SK-N-SH treated with all-trans-retinoic acid at 6 μM for 48 hours (cell line): ENCODE data around the gene MAP2K1.

Experiments
- ATAC-seq: fragments of 200-7000 bp; cut with Tn5 transposase; 3 replicates; pipeline ENCODE4 v1.9.1; 2020; ENCODE audit warnings: mild to moderate bottlenecking, moderate library complexity
- ARNTL ChIP-seq: fragments of 450-650 bp; formaldehyde crosslinking; IDR thresholded peaks from 2 replicates; pipeline ENCODE4 v1.5.0; 2020; ENCODE audit warnings: low read depth, mild to moderate bottlenecking, moderate library complexity, borderline replicate concordance
- ESRRG ChIP-seq: fragments of 250-450 bp; sonication (Bioruptor Pico); IDR thresholded peaks from 2 replicates; pipeline ENCODE4 v1.6.1; 2021; ENCODE audit warnings: mild to moderate bottlenecking
- GLIS3 ChIP-seq: fragments of 250-450 bp; sonication (Bioruptor Pico); IDR thresholded peaks from 2 replicates; pipeline ENCODE4 v1.5.0; 2020; ENCODE audit warnings: mild to moderate bottlenecking, moderate library complexity
- ISL1 ChIP-seq: fragments of 250-450 bp; sonication (Bioruptor Pico); IDR thresholded peaks from 2 replicates; pipeline ENCODE4 v2.1.2; 2022; ENCODE audit warnings: mild to moderate bottlenecking, moderate library complexity
- OSR1 ChIP-seq: fragments of 250-450 bp; sonication (Bioruptor Pico); IDR thresholded peaks from 2 replicates; pipeline ENCODE4 v1.8.0; 2022; ENCODE audit warnings: moderate library complexity, mild to moderate bottlenecking, inconsistent platforms
- PPARA ChIP-seq: fragments of 250-450 bp; sonication (Bioruptor Pico); IDR thresholded peaks from 2 replicates; pipeline ENCODE4 v1.5.0; 2020; ENCODE audit warnings: mild to moderate bottlenecking, borderline replicate concordance
- RARB ChIP-seq: fragments of 250-450 bp; sonication (Bioruptor Pico); IDR thresholded peaks from 2 replicates; pipeline ENCODE4 v1.8.0; 2021; ENCODE audit warnings: mild to moderate bottlenecking, moderate library complexity
- SNAI2 ChIP-seq: fragments of 250-450 bp; sonication (Bioruptor Pico); IDR thresholded peaks from 2 replicates; pipeline ENCODE4 v1.5.0; 2020; ENCODE audit warnings: mild to moderate bottlenecking, moderate library complexity
- TOX ChIP-seq: fragments of 250-450 bp; sonication (Bioruptor Pico); IDR thresholded peaks from 2 replicates; pipeline ENCODE4 v1.8.0; 2021; ENCODE audit warnings: mild to moderate bottlenecking, moderate library complexity, borderline replicate concordance
- ZC3H10 ChIP-seq: fragments of 250-450 bp; sonication (Bioruptor Pico); IDR thresholded peaks from 2 replicates; pipeline ENCODE4 v1.5.1; 2021; ENCODE audit warnings: mild to moderate bottlenecking, moderate library complexity
- ZFP3 ChIP-seq: fragments of 250-450 bp; sonication (Bioruptor Pico); IDR thresholded peaks from 2 replicates; pipeline ENCODE4 v1.5.0; 2020; ENCODE audit warnings: mild to moderate bottlenecking, moderate library complexity
- ZFP30 ChIP-seq: fragments of 450-650 bp; formaldehyde crosslinking; IDR thresholded peaks from 2 replicates; pipeline ENCODE4 v1.5.0; 2022; ENCODE audit warnings: mild to moderate bottlenecking, moderate library complexity
- ZNF70 ChIP-seq: fragments of 450-650 bp; formaldehyde crosslinking; IDR thresholded peaks from 2 replicates; pipeline ENCODE4 v1.5.0; 2020; ENCODE audit warnings: mild to moderate bottlenecking, moderate library complexity
- ZNF8 ChIP-seq: fragments of 450-650 bp; formaldehyde crosslinking; IDR thresholded peaks from 2 replicates; pipeline ENCODE4 v1.5.0; 2020; ENCODE audit warnings: mild to moderate bottlenecking, moderate library complexity
- TF ChIP-seq, protein P1 (sequence below): fragments of 250-450 bp; sonication (Bioruptor Pico); IDR thresholded peaks from 2 replicates; pipeline ENCODE4 v1.8.0; 2021; ENCODE audit warnings: low read depth, mild to moderate bottlenecking, moderate library complexity, borderline replicate concordance
- TF ChIP-seq, protein P2 (sequence below): fragments of 250-450 bp; sonication (Bioruptor Pico); IDR thresholded peaks from 2 replicates; pipeline ENCODE4 v1.8.0; 2020; ENCODE audit warnings: mild to moderate bottlenecking, moderate library complexity, borderline replicate concordance
- TF ChIP-seq, protein P3 (sequence below): fragments of 250-450 bp; sonication (Bioruptor Pico); IDR thresholded peaks from 2 replicates; pipeline ENCODE4 v1.5.0; 2020; ENCODE audit warnings: mild to moderate bottlenecking, moderate library complexity
- TF ChIP-seq, protein P4 (sequence below): fragments of 250-450 bp; sonication (Bioruptor Pico); IDR thresholded peaks from 2 replicates; pipeline ENCODE4 v1.5.1; 2020; ENCODE audit warnings: low read depth, mild to moderate bottlenecking, moderate library complexity

The MAP2K1 gene

DNA sequence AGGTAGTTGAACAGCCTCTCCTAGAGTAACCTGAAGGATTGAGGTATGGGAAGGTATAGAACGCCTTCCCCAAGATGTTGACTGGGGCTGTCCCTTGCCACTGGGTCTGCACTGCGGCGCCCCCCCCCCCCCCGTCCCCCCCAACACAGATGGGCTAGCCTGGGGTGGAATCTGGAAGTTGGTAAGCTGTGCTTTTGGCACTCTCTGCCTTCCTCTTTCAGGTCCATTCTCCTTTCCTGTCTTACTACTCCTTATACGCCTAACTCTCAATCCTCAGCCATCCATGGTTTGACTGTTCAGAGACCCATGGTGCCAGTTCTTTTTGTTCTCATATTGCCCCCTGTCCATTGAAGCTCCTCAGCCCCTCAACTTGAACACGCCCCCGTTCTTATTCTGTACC is 42.8 kb downstream of the MAP2K1 start:
- TF ChIP-seq ESRRG (no peak), ZFP30 (CRISPR knock-in tag) (no peak), ZNF70 (CRISPR knock-in tag) (no peak)
- TF ChIP-seq, protein P1, sequence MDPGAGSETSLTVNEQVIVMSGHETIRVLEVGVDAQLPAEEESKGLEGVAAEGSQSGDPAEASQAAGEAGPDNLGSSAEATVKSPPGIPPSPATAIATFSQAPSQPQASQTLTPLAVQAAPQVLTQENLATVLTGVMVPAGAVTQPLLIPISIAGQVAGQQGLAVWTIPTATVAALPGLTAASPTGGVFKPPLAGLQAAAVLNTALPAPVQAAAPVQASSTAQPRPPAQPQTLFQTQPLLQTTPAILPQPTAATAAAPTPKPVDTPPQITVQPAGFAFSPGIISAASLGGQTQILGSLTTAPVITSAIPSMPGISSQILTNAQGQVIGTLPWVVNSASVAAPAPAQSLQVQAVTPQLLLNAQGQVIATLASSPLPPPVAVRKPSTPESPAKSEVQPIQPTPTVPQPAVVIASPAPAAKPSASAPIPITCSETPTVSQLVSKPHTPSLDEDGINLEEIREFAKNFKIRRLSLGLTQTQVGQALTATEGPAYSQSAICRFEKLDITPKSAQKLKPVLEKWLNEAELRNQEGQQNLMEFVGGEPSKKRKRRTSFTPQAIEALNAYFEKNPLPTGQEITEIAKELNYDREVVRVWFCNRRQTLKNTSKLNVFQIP: no peak
- no peak for ATAC-seq

DNA sequence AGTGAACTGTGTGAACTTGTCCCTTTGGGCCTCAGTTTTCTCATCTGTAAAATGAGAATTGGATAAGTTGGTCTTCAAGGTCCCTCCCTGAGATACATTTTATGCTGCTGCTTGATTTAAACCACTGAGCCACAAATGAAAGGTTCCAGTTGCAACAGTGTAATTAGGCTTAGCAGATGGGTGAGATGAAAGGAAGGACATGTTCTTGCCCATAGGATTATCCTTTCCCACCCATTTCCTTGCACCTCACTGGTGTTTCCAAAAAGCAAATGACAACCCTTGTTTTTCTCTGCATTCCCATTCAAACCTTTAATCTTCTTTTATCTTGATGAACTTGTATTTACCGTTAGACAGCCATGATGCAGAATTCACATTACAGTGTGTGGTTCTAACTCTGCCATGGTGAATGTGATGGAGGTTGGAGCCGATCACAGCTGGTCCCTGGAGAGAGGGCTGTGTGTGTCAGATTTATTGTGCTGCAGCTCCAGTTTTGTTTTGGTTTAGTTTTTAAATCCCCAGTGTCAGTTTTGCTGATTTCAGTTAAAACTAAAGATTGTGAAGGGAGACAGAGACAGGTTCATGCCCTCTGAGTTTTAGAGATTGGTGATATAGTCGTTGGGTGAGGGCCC is 44.0 kb downstream of the MAP2K1 start:
- no peak for ATAC-seq
- no peak for TF ChIP-seq ZNF8
- TF ChIP-seq ESRRG: no peak
- TF ChIP-seq ARNTL (CRISPR knock-in tag): no peak
- TF ChIP-seq, protein P2, sequence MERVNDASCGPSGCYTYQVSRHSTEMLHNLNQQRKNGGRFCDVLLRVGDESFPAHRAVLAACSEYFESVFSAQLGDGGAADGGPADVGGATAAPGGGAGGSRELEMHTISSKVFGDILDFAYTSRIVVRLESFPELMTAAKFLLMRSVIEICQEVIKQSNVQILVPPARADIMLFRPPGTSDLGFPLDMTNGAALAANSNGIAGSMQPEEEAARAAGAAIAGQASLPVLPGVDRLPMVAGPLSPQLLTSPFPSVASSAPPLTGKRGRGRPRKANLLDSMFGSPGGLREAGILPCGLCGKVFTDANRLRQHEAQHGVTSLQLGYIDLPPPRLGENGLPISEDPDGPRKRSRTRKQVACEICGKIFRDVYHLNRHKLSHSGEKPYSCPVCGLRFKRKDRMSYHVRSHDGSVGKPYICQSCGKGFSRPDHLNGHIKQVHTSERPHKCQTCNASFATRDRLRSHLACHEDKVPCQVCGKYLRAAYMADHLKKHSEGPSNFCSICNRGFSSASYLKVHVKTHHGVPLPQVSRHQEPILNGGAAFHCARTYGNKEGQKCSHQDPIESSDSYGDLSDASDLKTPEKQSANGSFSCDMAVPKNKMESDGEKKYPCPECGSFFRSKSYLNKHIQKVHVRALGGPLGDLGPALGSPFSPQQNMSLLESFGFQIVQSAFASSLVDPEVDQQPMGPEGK: no peak
- TF ChIP-seq SNAI2 (CRISPR knock-in tag): no peak
- no peak for TF ChIP-seq GLIS3 (CRISPR knock-in tag)
- TF ChIP-seq RARB (CRISPR knock-in tag): no peak
- TF ChIP-seq, protein P3, sequence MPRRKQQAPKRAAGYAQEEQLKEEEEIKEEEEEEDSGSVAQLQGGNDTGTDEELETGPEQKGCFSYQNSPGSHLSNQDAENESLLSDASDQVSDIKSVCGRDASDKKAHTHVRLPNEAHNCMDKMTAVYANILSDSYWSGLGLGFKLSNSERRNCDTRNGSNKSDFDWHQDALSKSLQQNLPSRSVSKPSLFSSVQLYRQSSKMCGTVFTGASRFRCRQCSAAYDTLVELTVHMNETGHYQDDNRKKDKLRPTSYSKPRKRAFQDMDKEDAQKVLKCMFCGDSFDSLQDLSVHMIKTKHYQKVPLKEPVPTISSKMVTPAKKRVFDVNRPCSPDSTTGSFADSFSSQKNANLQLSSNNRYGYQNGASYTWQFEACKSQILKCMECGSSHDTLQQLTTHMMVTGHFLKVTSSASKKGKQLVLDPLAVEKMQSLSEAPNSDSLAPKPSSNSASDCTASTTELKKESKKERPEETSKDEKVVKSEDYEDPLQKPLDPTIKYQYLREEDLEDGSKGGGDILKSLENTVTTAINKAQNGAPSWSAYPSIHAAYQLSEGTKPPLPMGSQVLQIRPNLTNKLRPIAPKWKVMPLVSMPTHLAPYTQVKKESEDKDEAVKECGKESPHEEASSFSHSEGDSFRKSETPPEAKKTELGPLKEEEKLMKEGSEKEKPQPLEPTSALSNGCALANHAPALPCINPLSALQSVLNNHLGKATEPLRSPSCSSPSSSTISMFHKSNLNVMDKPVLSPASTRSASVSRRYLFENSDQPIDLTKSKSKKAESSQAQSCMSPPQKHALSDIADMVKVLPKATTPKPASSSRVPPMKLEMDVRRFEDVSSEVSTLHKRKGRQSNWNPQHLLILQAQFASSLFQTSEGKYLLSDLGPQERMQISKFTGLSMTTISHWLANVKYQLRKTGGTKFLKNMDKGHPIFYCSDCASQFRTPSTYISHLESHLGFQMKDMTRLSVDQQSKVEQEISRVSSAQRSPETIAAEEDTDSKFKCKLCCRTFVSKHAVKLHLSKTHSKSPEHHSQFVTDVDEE (CRISPR knock-in tag): no peak
- TF ChIP-seq PPARA: no peak
- TF ChIP-seq ZNF70 (CRISPR knock-in tag): no peak
- no peak for TF ChIP-seq OSR1 (CRISPR knock-in tag)
- TF ChIP-seq ISL1 (CRISPR knock-in tag): no peak
- TF ChIP-seq, protein P4, sequence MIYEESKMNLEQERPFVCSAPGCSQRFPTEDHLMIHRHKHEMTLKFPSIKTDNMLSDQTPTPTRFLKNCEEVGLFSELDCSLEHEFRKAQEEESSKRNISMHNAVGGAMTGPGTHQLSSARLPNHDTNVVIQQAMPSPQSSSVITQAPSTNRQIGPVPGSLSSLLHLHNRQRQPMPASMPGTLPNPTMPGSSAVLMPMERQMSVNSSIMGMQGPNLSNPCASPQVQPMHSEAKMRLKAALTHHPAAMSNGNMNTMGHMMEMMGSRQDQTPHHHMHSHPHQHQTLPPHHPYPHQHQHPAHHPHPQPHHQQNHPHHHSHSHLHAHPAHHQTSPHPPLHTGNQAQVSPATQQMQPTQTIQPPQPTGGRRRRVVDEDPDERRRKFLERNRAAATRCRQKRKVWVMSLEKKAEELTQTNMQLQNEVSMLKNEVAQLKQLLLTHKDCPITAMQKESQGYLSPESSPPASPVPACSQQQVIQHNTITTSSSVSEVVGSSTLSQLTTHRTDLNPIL (CRISPR knock-in tag): no peak
- no peak for TF ChIP-seq TOX (CRISPR knock-in tag)
- TF ChIP-seq, protein P1: no peak

DNA sequence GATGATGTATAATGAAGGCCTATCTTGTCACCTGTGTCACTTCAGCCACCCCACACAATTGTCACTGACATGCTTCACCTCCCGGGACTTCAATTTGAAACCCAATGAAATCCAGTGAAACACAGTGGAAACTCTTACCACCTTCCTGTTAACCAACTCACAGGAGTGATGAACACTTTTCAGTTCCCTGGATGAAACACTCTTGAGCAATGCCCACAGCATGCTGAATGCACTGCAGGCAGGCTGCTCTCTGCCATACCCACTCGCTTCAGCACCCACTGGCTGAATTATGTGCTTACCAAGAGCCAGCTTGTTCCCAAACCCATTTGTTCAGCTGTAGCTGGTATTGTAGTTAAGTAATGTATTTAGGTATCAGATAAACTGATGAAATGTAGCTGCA is 47.0 kb downstream of the MAP2K1 start:
- no peak for ATAC-seq
- TF ChIP-seq ZNF8 (no peak), RARB (CRISPR knock-in tag) (no peak), ZC3H10 (CRISPR knock-in tag) (no peak), ZNF70 (CRISPR knock-in tag) (no peak), GLIS3 (CRISPR knock-in tag) (no peak), ZFP3 (CRISPR knock-in tag) (no peak), ISL1 (CRISPR knock-in tag) (no peak), PPARA (no peak)
- TF ChIP-seq, protein P4 (CRISPR knock-in tag): no peak
